Caco-2 (cell line): ENCODE measurements around the gene ANKRD44. TPM values are rescaled to one million over a fixed set of nuclear protein-coding genes. Genes with fewer than 3 reads are reported as not detected.

Source experiments
- BruUV-seq: library from RNA; stranded (reverse); fragments of 400-500 nt; replicated peaks from 2 replicates; lab custom pipeline; 2021; lab: Mats Ljungman, UMichigan
- CTCF ChIA-PET: fragments of 300-600 bp; sonication (Branson Sonifier 250); formaldehyde crosslinking; loops from one replicate; lab custom pipeline; 2022; ENCODE audit warnings: antibody characterized with exemption; lab: Charles Lee
- POLR2A ChIA-PET: fragments of 300-600 bp; sonication (Branson Sonifier 250); formaldehyde crosslinking; loops from one replicate; lab custom pipeline; 2022; ENCODE audit warnings: antibody characterized with exemption; lab: Charles Lee
- DNase-seq, 2 experiments: peaks; one replicate each; pipeline versions ENCODE4 v3.0.0 to v3.0.0-alpha.2; 2020 to 2022
- H3K27me3 ChIP-seq: replicated peaks from 2 replicates; pipeline ENCODE4 v1.6.0; 2011; ENCODE audit warnings: low read length; ENCODE audit not compliant: control insufficient read depth, insufficient read depth
- H3K36me3 ChIP-seq: 2 replicates; pipeline ENCODE4 v1.5.1; 2011; ENCODE audit warnings: low read length; ENCODE audit not compliant: control insufficient read depth, insufficient read depth
- H3K4me1 ChIP-seq: fragments of 250-450 bp; sonication (Bioruptor Pico); 2 replicates; pipeline ENCODE4 v1.5.1; 2020; ENCODE audit warnings: mild to moderate bottlenecking
- H3K4me3 ChIP-seq: 2 replicates; pipeline ENCODE4 v1.5.1; 2011; ENCODE audit warnings: low read depth, mild to moderate bottlenecking, control low read depth, low read length
- H3K9me3 ChIP-seq: fragments of 250-450 bp; sonication (Bioruptor Pico); 2 replicates; pipeline ENCODE4 v1.5.1; 2020; ENCODE audit warnings: mild to moderate bottlenecking, moderate library complexity
- H3K27ac Mint-ChIP-seq: one replicate; pipeline ENCODE4 v1.8.0; 2022; ENCODE audit warnings: mixed read lengths; ENCODE audit not compliant: unreplicated experiment
- H3K27me3 Mint-ChIP-seq: one replicate; pipeline ENCODE4 v1.8.0; 2022; ENCODE audit warnings: mixed read lengths; ENCODE audit not compliant: insufficient read depth, unreplicated experiment
- H3K36me3 Mint-ChIP-seq: one replicate; pipeline ENCODE4 v1.8.0; 2022; ENCODE audit warnings: mild to moderate bottlenecking, mixed read lengths; ENCODE audit not compliant: insufficient read depth, unreplicated experiment
- H3K4me1 Mint-ChIP-seq: one replicate; pipeline ENCODE4 v1.8.0; 2022; ENCODE audit warnings: low read depth, mixed read lengths; ENCODE audit not compliant: unreplicated experiment
- H3K4me3 Mint-ChIP-seq: one replicate; pipeline ENCODE4 v1.8.0; 2022; ENCODE audit warnings: mild to moderate bottlenecking, moderate library complexity, mixed read lengths; ENCODE audit not compliant: unreplicated experiment
- H3K9me3 Mint-ChIP-seq: one replicate; pipeline ENCODE4 v1.8.0; 2022; ENCODE audit warnings: mixed read lengths; ENCODE audit not compliant: unreplicated experiment
- CTCF ChIP-seq, 2 experiments: fragments of 200-600 bp in 1 of 2; IDR thresholded peaks; 1 replicate in 1 of 2; 2 replicates in 1 of 2; pipeline versions ENCODE4 v1.5.1 to v1.8.0; 2011 to 2022; ENCODE audit warnings: antibody characterized with exemption in 1 of 2, control low read depth in 1 of 2, inconsistent platforms in 1 of 2, low read depth in 1 of 2, low read length in 1 of 2, mild to moderate bottlenecking in 1 of 2, moderate library complexity in 1 of 2; ENCODE audit not compliant: insufficient read depth in 1 of 2, severe bottlenecking in 1 of 2, unreplicated experiment in 1 of 2
- intact Hi-C: fragments of 100-400 bp; cut with micrococcal nuclease; formaldehyde crosslinking; loops from one replicate; pipeline ENCODE4 v1.10.0; 2022; ENCODE audit not compliant: unreplicated experiment
- total RNA-seq: library from RNA; stranded (reverse); gene quantifications from 2 replicates; pipeline ENCODE4 v1.2.3, GENCODE V29; 2022

The ANKRD44 gene
- total RNA-seq, 1 experiment from 2014 or later = 1.0 TPM

- Mint-ChIP-seq H3K36me3 (no peaks in the 10 kb centered on the region), H3K27ac (no peak overlapping the region), H3K9me3 (no peaks in the 10 kb centered on the region), H3K4me1 (no peaks in the 10 kb centered on the region), H3K4me3 (no peak overlapping the region), H3K27me3 (peaks cover 16% of the 10 kb centered on the region)
- ChIA-PET POLR2A (no interaction called here), CTCF (no interaction called here)
- no peaks in the 10 kb centered on the region for H3K36me3 ChIP-seq
- H3K9me3 ChIP-seq = no peaks in the 10 kb centered on the region
- no peaks in the 10 kb centered on the region for H3K4me1 ChIP-seq
- intact Hi-C loops = no loop called here
- no peak for DNase-seq
- no peak for TF ChIP-seq CTCF (IDR thresholded peaks at IDR 0.05; ENCODE audit: insufficient read depth in 1 of 2, low read depth in 1 of 2, low read length in 1 of 2, severe bottlenecking in 1 of 2, unreplicated experiment in 1 of 2)
- no peaks in the 10 kb centered on the region for H3K27me3 ChIP-seq
- no peak overlapping the region for H3K4me3 ChIP-seq
- BruUV-seq = no TSS peak
Measured at GRCh38 chr2:197277794-197278193, 32.8 kb downstream of the ANKRD44 start.

GRCh38 chr2:197276156-197276555 lies 34.4 kb downstream of the ANKRD44 start:
- ChIA-PET CTCF (no interaction called here), POLR2A (no interaction called here)
- Mint-ChIP-seq H3K27ac (no peak overlapping the region), H3K27me3 (peaks cover 16% of the 10 kb centered on the region), H3K4me3 (no peak overlapping the region), H3K36me3 (no peaks in the 10 kb centered on the region), H3K9me3 (no peaks in the 10 kb centered on the region), H3K4me1 (no peaks in the 10 kb centered on the region)
- Histone ChIP-seq H3K4me3 (no peak overlapping the region), H3K36me3 (no peaks in the 10 kb centered on the region), H3K4me1 (no peaks in the 10 kb centered on the region), H3K9me3 (no peaks in the 10 kb centered on the region), H3K27me3 (no peaks in the 10 kb centered on the region)
- intact Hi-C loops = no loop called here
- DNase-seq = no peak
- BruUV-seq = no TSS peak
- TF ChIP-seq CTCF (IDR thresholded peaks at IDR 0.05; ENCODE audit: insufficient read depth in 1 of 2, low read depth in 1 of 2, low read length in 1 of 2, severe bottlenecking in 1 of 2, unreplicated experiment in 1 of 2) = no peak

- intact Hi-C loops = no loop called here
- H3K27ac Mint-ChIP-seq = no peak overlapping the region
- H3K4me1 Mint-ChIP-seq = no peaks in the 10 kb centered on the region
- H3K9me3 Mint-ChIP-seq = no peaks in the 10 kb centered on the region
- ChIA-PET CTCF (no interaction called here), POLR2A (no interaction called here)
- no peak for TF ChIP-seq CTCF (IDR thresholded peaks at IDR 0.05; ENCODE audit: insufficient read depth in 1 of 2, low read depth in 1 of 2, low read length in 1 of 2, severe bottlenecking in 1 of 2, unreplicated experiment in 1 of 2)
- H3K9me3 ChIP-seq = no peaks in the 10 kb centered on the region
- H3K36me3 Mint-ChIP-seq = no peaks in the 10 kb centered on the region
- H3K27me3 ChIP-seq = no peaks in the 10 kb centered on the region
- no TSS peak for BruUV-seq
- peaks cover 14% of the 10 kb centered on the region for H3K27me3 Mint-ChIP-seq
- DNase-seq = no peak
- H3K4me3 Mint-ChIP-seq = no peak overlapping the region
- no peaks in the 10 kb centered on the region for H3K36me3 ChIP-seq
- no peaks in the 10 kb centered on the region for H3K4me1 ChIP-seq
- H3K4me3 ChIP-seq = no peak overlapping the region
Measured at GRCh38 chr2:197274937-197275336, 35.6 kb downstream of the ANKRD44 start.
